OCI-LY3 (cell line): ENCODE data around the gene ZNF488.
"Not testable (repeated sequence)": the region's sequence is repeated elsewhere in the genome, so short reads cannot be mapped to it uniquely, and the experiment has no call there.

Source experiments
- H2AFZ ChIP-seq: fragments of 200-600, 300-600 bp; shearing (Covaris generic); 2 replicates; pipeline ENCODE4 v1.6.0; 2014; ENCODE audit warnings: antibody characterized with exemption, low read depth, low read length
- H3K27ac ChIP-seq: fragments of 200-600, 300-600 bp; sonication (generic); 2 replicates; pipeline ENCODE4 v1.5.1; 2014; ENCODE audit warnings: mild to moderate bottlenecking, low read length, moderate library complexity, mixed read lengths
- H3K27me3 ChIP-seq: fragments of 200-600, 300-600 bp; sonication (generic); 2 replicates; pipeline ENCODE4 v1.6.1; 2014; ENCODE audit warnings: low read depth, low read length, mixed read lengths
- H3K36me3 ChIP-seq: fragments of 200-600, 300-600 bp; sonication (generic); replicated peaks from 2 replicates; pipeline ENCODE3; 2014; ENCODE audit warnings: low read depth, low read length, mixed read lengths
- H3K4me1 ChIP-seq: fragments of 300-600, 200-600 bp; sonication (generic); 2 replicates; pipeline ENCODE4 v1.6.1; 2014; ENCODE audit warnings: low read length, mixed read lengths
- H3K4me2 ChIP-seq: fragments of 200-600, 300-600 bp; sonication (generic); 2 replicates; pipeline ENCODE4 v1.6.1; 2014; ENCODE audit warnings: low read length, mixed read lengths
- H3K4me3 ChIP-seq: fragments of 300-600, 200-600 bp; sonication (generic); 2 replicates; pipeline ENCODE4 v1.5.1; 2014; ENCODE audit warnings: antibody characterized with exemption, mild to moderate bottlenecking, low read length, moderate library complexity
- H3K79me2 ChIP-seq: fragments of 300-600, 200-600 bp; shearing (Covaris generic); 2 replicates; pipeline ENCODE4 v1.6.1; 2014; ENCODE audit warnings: mild to moderate bottlenecking, low read length, mixed read lengths
- H3K9ac ChIP-seq: fragments of 300-600, 200-600 bp; shearing (Covaris generic); 2 replicates; pipeline ENCODE4 v1.6.0; 2014; ENCODE audit warnings: mild to moderate bottlenecking, low read length, moderate library complexity
- H3K9me3 ChIP-seq: fragments of 200-600, 300-600 bp; shearing (Covaris generic); 2 replicates; pipeline ENCODE4 v1.6.1; 2014; ENCODE audit warnings: low read length, mixed read lengths; ENCODE audit not compliant: insufficient read depth
- H4K20me1 ChIP-seq: fragments of 200-600, 300-600 bp; sonication (generic); 2 replicates; pipeline ENCODE4 v1.6.1; 2016; ENCODE audit warnings: low read length, mixed read lengths; ENCODE audit not compliant: insufficient read depth
- EZH2phosphoT487 ChIP-seq: fragments of 200-600 bp; shearing (Covaris generic); IDR thresholded peaks from 2 replicates; pipeline ENCODE4 v1.6.1; 2018; ENCODE audit warnings: antibody characterized with exemption, mixed run types, low read depth
- TF ChIP-seq, protein P1 (sequence below): fragments of 200-600, 300-600 bp; sonication (generic); IDR thresholded peaks from 2 replicates; pipeline ENCODE4 v1.5.1; 2014; ENCODE audit warnings: antibody characterized with exemption, low read length, low read depth

The ZNF488 gene

DNA sequence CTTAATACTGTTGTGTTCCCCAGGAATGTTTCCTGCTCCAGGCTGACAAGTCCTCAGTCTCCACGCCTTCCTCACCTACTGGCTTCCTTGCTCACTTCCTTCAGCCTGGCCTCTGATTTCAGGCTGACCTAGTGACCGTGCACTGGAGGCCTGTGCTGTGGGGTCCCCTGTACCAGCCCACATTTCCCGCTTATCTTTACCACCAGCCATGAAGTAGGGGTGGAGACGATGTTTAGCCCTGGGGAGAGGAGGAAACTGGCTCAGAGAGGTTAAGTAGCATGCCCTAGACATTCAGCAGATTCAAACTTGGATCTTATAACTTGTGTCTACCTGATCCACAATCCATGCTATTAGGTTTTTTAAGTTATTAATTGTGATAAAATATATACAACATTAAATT, 4.8 kb upstream of the ZNF488 start:
- Histone ChIP-seq H3K36me3 (no peaks in the 10 kb centered on the region), H3K4me1 (peaks cover 3% of the 10 kb centered on the region; the same call in 1 of the 2 replicates), H3K9ac (no peak overlapping the region), H3K4me3 (no peak overlapping the region), H3K79me2 (no peaks in the 10 kb centered on the region), H3K9me3 (no peaks in the 10 kb centered on the region), H3K27ac (no peak overlapping the region), H3K27me3 (peaks cover under 1% of the 10 kb centered on the region; the same call in 1 of the 2 replicates), H4K20me1 (no peaks in the 10 kb centered on the region), H2AFZ (no peak overlapping the region), H3K4me2 (no peak overlapping the region)
- TF ChIP-seq, protein P1, sequence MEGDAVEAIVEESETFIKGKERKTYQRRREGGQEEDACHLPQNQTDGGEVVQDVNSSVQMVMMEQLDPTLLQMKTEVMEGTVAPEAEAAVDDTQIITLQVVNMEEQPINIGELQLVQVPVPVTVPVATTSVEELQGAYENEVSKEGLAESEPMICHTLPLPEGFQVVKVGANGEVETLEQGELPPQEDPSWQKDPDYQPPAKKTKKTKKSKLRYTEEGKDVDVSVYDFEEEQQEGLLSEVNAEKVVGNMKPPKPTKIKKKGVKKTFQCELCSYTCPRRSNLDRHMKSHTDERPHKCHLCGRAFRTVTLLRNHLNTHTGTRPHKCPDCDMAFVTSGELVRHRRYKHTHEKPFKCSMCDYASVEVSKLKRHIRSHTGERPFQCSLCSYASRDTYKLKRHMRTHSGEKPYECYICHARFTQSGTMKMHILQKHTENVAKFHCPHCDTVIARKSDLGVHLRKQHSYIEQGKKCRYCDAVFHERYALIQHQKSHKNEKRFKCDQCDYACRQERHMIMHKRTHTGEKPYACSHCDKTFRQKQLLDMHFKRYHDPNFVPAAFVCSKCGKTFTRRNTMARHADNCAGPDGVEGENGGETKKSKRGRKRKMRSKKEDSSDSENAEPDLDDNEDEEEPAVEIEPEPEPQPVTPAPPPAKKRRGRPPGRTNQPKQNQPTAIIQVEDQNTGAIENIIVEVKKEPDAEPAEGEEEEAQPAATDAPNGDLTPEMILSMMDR, result no peak
- no peak for TF ChIP-seq EZH2phosphoT487

DNA sequence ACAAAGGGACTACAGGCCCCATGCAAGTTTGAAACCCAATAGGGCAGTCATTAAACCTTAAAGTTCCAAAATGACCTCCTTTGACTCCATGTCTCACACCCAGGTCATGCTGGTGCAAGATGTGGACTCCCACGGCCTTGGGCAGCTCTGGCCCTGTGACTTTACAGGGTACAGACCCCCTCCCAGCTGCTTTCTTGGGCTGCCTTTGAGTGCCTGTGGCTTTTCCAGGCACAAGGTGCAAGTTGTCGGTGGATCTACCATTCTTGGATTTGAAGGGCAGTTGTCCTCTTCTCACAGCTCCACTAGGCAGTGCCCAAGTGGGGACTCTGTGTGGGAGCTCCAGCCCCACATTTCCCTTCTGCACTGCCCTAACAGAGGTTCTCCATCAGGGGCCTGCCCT, 2.0 kb upstream of the ZNF488 start:
- H3K79me2 ChIP-seq, H3K36me3 ChIP-seq, H2AFZ ChIP-seq, H3K4me3 ChIP-seq, H3K4me1 ChIP-seq, H3K4me2 ChIP-seq, H3K9me3 ChIP-seq, H3K27ac ChIP-seq, H3K9ac ChIP-seq, H4K20me1 ChIP-seq: not testable (repeated sequence)
- peaks cover 22% of the 10 kb centered on the region for H3K27me3 ChIP-seq

DNA sequence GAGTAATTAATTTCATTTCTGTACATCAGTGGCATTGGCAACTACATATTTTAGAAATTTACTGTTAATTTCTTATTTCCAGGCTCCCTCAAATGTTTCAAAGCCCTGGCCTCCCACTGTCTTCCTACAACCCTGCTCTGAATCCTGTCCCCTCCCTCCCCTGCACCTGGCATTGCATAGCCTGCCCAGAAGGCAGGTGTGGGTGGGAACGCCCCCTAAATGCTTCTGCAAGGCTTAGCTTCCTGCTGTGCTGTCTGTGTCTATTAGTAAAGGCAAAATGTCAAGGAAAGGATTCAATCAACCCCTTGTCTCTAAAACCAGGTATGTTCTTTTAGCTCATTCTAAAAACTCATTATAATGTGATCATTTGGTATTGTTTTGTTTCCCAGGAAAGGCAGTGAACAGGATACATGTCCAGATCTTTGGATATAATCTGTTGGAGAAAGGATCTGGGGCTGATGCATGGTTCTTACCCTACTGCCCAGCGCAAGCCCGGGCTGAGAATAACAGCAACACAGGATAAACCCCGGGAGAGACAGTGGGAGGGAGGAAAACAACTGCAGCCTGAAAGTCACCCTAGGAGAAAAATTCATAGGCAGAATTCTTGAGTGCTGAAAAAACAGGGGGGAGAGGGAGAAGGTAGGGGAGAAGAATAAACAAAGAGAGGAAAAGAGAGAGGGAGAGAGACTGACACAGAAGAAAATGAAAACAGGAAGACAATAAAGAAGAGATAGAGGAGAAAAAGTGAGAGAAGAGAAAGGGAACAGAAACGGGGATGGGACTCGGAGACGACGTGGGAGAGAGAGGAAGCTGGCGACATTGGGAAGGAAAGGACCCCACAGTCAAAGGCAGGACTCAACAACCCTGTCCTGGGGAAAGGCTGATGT, 589 bp downstream of the ZNF488 start:
- TF ChIP-seq, protein P1, result no peak
- no peak for TF ChIP-seq EZH2phosphoT487
- Histone ChIP-seq H3K4me3 (peak overlapping the region; percentile 88), H3K9me3 (no peaks in the 10 kb centered on the region), H3K9ac (peak overlapping the region; percentile 26; the same call in 1 of the 2 replicates), H4K20me1 (no peaks in the 10 kb centered on the region), H3K27me3 (peaks cover 29% of the 10 kb centered on the region), H3K4me2 (peak overlapping the region; percentile 92), H3K4me1 (peaks cover 6% of the 10 kb centered on the region; the same call in 1 of the 2 replicates), H3K27ac (no peak overlapping the region), H3K79me2 (no peaks in the 10 kb centered on the region), H3K36me3 (no peaks in the 10 kb centered on the region), H2AFZ (no peak overlapping the region)

DNA sequence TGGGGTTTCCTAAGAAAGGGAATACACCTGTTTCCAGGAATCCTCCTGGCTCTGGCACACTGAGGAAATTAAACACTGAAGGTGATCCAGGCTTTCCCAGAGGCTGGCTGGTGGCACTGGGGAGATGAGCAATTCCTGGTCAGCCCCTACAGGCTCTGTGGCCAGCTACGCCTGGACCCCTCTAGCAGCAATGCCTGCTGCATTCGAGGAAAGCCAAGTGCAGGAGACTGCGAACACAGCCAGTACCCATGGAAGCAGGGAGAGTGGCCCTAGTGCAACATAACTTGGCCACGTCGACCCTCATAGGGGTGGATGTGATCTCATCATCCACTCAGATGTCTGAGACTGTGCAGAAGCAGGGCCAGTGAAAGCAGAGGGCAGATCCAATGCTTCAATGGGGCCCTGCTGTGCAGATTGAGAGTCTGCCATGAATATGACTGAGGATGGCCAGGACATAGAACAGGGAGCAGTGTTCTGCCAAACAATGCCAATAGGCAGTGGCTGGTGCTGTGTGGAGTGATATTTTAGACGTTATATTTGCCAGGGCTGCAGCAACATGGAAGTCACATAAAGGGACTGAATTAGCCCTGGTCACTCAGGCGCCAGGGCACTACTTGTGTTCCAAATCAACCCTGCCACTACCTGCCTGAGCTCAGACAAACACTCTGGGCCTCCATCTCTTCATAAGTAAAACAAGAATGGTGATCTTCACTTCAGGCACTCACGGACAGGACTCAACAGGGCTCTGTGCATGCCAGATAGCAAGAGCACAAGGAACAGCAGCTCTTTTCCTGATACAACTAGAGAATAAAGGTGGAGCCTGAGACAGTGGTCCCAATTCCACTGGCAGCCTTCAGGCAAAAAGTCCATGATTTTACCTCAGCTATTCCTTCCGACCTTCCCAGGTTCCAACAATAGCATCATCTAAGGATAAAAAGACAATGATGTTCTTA, 2.4 kb downstream of the ZNF488 start:
- Histone ChIP-seq H3K79me2 (no peaks in the 10 kb centered on the region), H3K36me3 (no peaks in the 10 kb centered on the region), H3K4me3 (no peak overlapping the region), H3K9ac (no peak overlapping the region), H2AFZ (no peak overlapping the region), H3K4me2 (no peak overlapping the region), H3K9me3 (no peaks in the 10 kb centered on the region), H4K20me1 (no peaks in the 10 kb centered on the region), H3K27ac (no peak overlapping the region), H3K4me1 (peaks cover 6% of the 10 kb centered on the region; the same call in 1 of the 2 replicates), H3K27me3 (peaks cover 47% of the 10 kb centered on the region)
- TF ChIP-seq, protein P1, result no peak
- TF ChIP-seq EZH2phosphoT487, result no peak
